SHP77 treated with DMSO at 0.1 percent for 48 hours (cell line): ENCODE measurements around the gene PSKH1.
A peak's percentile ranks its signal among the peaks of the same experiment; 100 is the strongest.
"Not testable (repeated sequence)": the region's sequence is repeated elsewhere in the genome, so short reads cannot be mapped to it uniquely, and the experiment has no call there.

Experiments
- DNase-seq: peaks from one replicate; lab custom pipeline; 2025; lab: John Stamatoyannopoulos, UW

Gene PSKH1

GRCh38 chr16:67961551-67961957 lies 68.5 kb downstream of the PSKH1 start:
- DNase-seq = peak; percentile 86

- no peak for DNase-seq
Measured at GRCh38 chr16:67962135-67962534, 69.1 kb downstream of the PSKH1 start.

- no peak for DNase-seq
Measured at GRCh38 chr16:67963292-67963661, 70.2 kb downstream of the PSKH1 start.

GRCh38 chr16:67963662-67964321 lies 70.7 kb downstream of the PSKH1 start:
- DNase-seq = no peak

- DNase-seq = no peak
Measured at GRCh38 chr16:67964477-67965131, 71.5 kb downstream of the PSKH1 start.

GRCh38 chr16:67965668-67966548 lies 72.9 kb downstream of the PSKH1 start:
- no peak for DNase-seq

- DNase-seq = no peak
Measured at GRCh38 chr16:67966549-67967182, 73.6 kb downstream of the PSKH1 start.

GRCh38 chr16:67967183-67967957 lies 74.3 kb downstream of the PSKH1 start:
- DNase-seq = no peak

- DNase-seq = no peak
Measured at GRCh38 chr16:67967958-67968399, 74.9 kb downstream of the PSKH1 start.

- DNase-seq = no peak
Measured at GRCh38 chr16:67968400-67969253, 75.6 kb downstream of the PSKH1 start, which contains the start of gene SLC12A4. Gene SLC12A4, minus strand, starts transcription at chr16:67968637. Its CDS starts 84 bp downstream, at chr16:67968553.

- DNase-seq = no peak
Measured at GRCh38 chr16:67969254-67970039, 76.4 kb downstream of the PSKH1 start.

- DNase-seq = no peak
Measured at GRCh38 chr16:67971111-67971510, 78.1 kb downstream of the PSKH1 start.

GRCh38 chr16:67972285-67972684 lies 79.2 kb downstream of the PSKH1 start:
- DNase-seq = not testable (repeated sequence)

GRCh38 chr16:67975321-67976105 lies 82.5 kb downstream of the PSKH1 start:
- no peak for DNase-seq

- DNase-seq = no peak
Measured at GRCh38 chr16:67976205-67976604, 83.2 kb downstream of the PSKH1 start.

- DNase-seq = no peak
Measured at GRCh38 chr16:67977005-67977404, 84.0 kb downstream of the PSKH1 start.

- DNase-seq = no peak
Measured at GRCh38 chr16:67977469-67978227, 84.6 kb downstream of the PSKH1 start.
